Measurements from ENCODE around the gene SH3BP5.

Gene SH3BP5

GRCh38 chr3:15303728-15304127 is 28.7 kb downstream of the SH3BP5 start:
- DNase-seq (ENCODE audit: extremely low read depth, low read depth): no peak
- TF ChIP-seq CTCF (IDR thresholded peaks at IDR 0.05; ENCODE audit: low read depth, low read length): no peak

GRCh38 chr3:15303216-15303615 is 29.2 kb downstream of the SH3BP5 start:
- TF ChIP-seq CTCF (IDR thresholded peaks at IDR 0.05; ENCODE audit: low read depth, low read length): no peak
- DNase-seq (ENCODE audit: extremely low read depth, low read depth): no peak

GRCh38 chr3:15301761-15302160 is 30.6 kb downstream of the SH3BP5 start:
- no peak for TF ChIP-seq CTCF (IDR thresholded peaks at IDR 0.05; ENCODE audit: low read depth, low read length)
- no peak for DNase-seq (ENCODE audit: extremely low read depth, low read depth)

GRCh38 chr3:15300323-15301078 is 31.9 kb downstream of the SH3BP5 start:
- no peak for TF ChIP-seq CTCF (IDR thresholded peaks at IDR 0.05; ENCODE audit: low read depth, low read length)
- DNase-seq (ENCODE audit: extremely low read depth, low read depth): no peak

- TF ChIP-seq CTCF (IDR thresholded peaks at IDR 0.05; ENCODE audit: low read depth, low read length): no peak
- no peak for DNase-seq (ENCODE audit: extremely low read depth, low read depth)
Observed at GRCh38 chr3:15299036-15299435, 33.4 kb downstream of the SH3BP5 start.

- no peak for TF ChIP-seq CTCF (IDR thresholded peaks at IDR 0.05; ENCODE audit: low read depth, low read length)
- no peak for DNase-seq (ENCODE audit: extremely low read depth, low read depth)
Observed at GRCh38 chr3:15298504-15298903, 33.9 kb downstream of the SH3BP5 start.

- DNase-seq (ENCODE audit: extremely low read depth, low read depth): no peak
Observed at GRCh38 chr3:15297608-15298350, 34.6 kb downstream of the SH3BP5 start.

More at GRCh38 chr3:15297608-15298350, 34.6 kb downstream of the SH3BP5 start:
- TF ChIP-seq CTCF (IDR thresholded peaks at IDR 0.05; ENCODE audit: low read depth, low read length): no peak
